ENCODE results near the gene FBXL20. TPM values are rescaled to one million over a fixed set of nuclear protein-coding genes. Genes with fewer than 3 reads are reported as not detected.

Gene FBXL20
- total and polyA plus RNA-seq, 9 of the 15 experiments (the other 6 are each of a cell fraction or from before 2014, with no cell fraction given): 1.8 to 15.1 (median 5.6) TPM

DNA sequence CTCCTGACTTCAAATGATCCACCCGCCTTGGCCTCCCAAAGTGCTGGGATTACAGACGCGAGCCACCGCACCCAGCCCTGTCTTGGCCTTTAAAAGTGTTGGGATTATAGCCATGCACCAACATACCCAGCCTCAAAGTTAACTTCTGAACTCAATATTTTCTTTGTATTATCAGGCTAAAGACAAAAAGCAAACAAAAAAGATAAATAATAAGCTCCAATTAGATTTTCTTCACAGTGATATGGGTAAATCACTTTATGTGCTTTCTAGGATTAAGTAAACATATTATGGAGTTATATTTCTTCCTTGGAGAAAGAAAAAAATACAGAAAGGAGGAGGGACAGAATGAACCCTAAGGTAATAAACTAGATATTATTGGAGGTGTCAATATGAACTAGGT is 74.3 kb downstream of the FBXL20 start:
- no peak for FAIRE-seq
- Histone ChIP-seq H3K9ac (ENCODE audit: insufficient read depth in 1 of 2, low read depth in 2 of 2, low read length in 2 of 2) (no peak overlapping the region), H3K9me3 (replicated peaks; ENCODE audit: control insufficient read depth, insufficient read depth, low read depth, low read length) (no peaks in the 10 kb centered on the region), H3K4me1 (replicated peaks in 1 of 2; ENCODE audit: control insufficient read depth in 2 of 2, insufficient read depth in 2 of 2, low read length in 2 of 2) (peaks cover 16 to 17% of the 10 kb centered on the region in 2 experiments), H3K4me3 (no peak overlapping the region), H3K27ac (ENCODE audit: extremely low read depth, low read depth, low read length) (no peak overlapping the region), H3K4me2 (ENCODE audit: insufficient read depth, low read length) (no peak overlapping the region), H2AFZ (ENCODE audit: low read depth, low read length) (no peak overlapping the region), H3K36me3 (ENCODE audit: control insufficient read depth, insufficient read depth, low read length) (peaks cover under 1% of the 10 kb centered on the region; the same call in 1 of the 3 replicates), H3K79me2 (ENCODE audit: control insufficient read depth, insufficient read depth, low read length) (peaks cover 2% of the 10 kb centered on the region; the same call in 1 of the 3 replicates), H3K27me3 (ENCODE audit: control insufficient read depth in 2 of 2, insufficient read depth in 2 of 2, low read length in 2 of 2) (no peaks in the 10 kb centered on the region), H3K9me1 (ENCODE audit: control insufficient read depth, insufficient read depth, low read length) (no peaks in the 10 kb centered on the region), H4K20me1 (replicated peaks; ENCODE audit: control insufficient read depth, insufficient read depth, low read length) (no peaks in the 10 kb centered on the region)
- TF ChIP-seq ZNF75A (CRISPR knock-in tag; IDR thresholded peaks at IDR 0.05) (no peak), SIRT6 (IDR thresholded peaks at IDR 0.05; ENCODE audit: low read depth, low read length) (no peak), ZNF174 (CRISPR knock-in tag; IDR thresholded peaks at IDR 0.05) (no peak), ZNF324 (CRISPR knock-in tag; IDR thresholded peaks at IDR 0.05) (no peak), RBM25 (IDR thresholded peaks at IDR 0.05; ENCODE audit: low read depth, low read length, severe bottlenecking) (no peak), NBN (IDR thresholded peaks at IDR 0.05; ENCODE audit: low read depth) (no peak), SAFB2 (IDR thresholded peaks at IDR 0.05; ENCODE audit: borderline replicate concordance, low read depth, low read length, severe bottlenecking) (no peak), OTX1 (CRISPR knock-in tag; IDR thresholded peaks at IDR 0.05) (no peak)
- TF ChIP-seq, protein P1, sequence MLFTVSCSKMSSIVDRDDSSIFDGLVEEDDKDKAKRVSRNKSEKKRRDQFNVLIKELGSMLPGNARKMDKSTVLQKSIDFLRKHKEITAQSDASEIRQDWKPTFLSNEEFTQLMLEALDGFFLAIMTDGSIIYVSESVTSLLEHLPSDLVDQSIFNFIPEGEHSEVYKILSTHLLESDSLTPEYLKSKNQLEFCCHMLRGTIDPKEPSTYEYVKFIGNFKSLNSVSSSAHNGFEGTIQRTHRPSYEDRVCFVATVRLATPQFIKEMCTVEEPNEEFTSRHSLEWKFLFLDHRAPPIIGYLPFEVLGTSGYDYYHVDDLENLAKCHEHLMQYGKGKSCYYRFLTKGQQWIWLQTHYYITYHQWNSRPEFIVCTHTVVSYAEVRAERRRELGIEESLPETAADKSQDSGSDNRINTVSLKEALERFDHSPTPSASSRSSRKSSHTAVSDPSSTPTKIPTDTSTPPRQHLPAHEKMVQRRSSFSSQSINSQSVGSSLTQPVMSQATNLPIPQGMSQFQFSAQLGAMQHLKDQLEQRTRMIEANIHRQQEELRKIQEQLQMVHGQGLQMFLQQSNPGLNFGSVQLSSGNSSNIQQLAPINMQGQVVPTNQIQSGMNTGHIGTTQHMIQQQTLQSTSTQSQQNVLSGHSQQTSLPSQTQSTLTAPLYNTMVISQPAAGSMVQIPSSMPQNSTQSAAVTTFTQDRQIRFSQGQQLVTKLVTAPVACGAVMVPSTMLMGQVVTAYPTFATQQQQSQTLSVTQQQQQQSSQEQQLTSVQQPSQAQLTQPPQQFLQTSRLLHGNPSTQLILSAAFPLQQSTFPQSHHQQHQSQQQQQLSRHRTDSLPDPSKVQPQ (CRISPR knock-in tag; IDR thresholded peaks at IDR 0.05; ENCODE audit: borderline replicate concordance): no peak
- TF ChIP-seq, protein P2, sequence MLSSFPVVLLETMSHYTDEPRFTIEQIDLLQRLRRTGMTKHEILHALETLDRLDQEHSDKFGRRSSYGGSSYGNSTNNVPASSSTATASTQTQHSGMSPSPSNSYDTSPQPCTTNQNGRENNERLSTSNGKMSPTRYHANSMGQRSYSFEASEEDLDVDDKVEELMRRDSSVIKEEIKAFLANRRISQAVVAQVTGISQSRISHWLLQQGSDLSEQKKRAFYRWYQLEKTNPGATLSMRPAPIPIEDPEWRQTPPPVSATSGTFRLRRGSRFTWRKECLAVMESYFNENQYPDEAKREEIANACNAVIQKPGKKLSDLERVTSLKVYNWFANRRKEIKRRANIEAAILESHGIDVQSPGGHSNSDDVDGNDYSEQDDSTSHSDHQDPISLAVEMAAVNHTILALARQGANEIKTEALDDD (IDR thresholded peaks at IDR 0.05): no peak
- TF ChIP-seq, protein P3, sequence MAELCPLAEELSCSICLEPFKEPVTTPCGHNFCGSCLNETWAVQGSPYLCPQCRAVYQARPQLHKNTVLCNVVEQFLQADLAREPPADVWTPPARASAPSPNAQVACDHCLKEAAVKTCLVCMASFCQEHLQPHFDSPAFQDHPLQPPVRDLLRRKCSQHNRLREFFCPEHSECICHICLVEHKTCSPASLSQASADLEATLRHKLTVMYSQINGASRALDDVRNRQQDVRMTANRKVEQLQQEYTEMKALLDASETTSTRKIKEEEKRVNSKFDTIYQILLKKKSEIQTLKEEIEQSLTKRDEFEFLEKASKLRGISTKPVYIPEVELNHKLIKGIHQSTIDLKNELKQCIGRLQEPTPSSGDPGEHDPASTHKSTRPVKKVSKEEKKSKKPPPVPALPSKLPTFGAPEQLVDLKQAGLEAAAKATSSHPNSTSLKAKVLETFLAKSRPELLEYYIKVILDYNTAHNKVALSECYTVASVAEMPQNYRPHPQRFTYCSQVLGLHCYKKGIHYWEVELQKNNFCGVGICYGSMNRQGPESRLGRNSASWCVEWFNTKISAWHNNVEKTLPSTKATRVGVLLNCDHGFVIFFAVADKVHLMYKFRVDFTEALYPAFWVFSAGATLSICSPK (IDR thresholded peaks at IDR 0.05; ENCODE audit: borderline replicate concordance): no peak
- TF ChIP-seq, protein P4, sequence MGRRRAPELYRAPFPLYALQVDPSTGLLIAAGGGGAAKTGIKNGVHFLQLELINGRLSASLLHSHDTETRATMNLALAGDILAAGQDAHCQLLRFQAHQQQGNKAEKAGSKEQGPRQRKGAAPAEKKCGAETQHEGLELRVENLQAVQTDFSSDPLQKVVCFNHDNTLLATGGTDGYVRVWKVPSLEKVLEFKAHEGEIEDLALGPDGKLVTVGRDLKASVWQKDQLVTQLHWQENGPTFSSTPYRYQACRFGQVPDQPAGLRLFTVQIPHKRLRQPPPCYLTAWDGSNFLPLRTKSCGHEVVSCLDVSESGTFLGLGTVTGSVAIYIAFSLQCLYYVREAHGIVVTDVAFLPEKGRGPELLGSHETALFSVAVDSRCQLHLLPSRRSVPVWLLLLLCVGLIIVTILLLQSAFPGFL (CRISPR knock-in tag; IDR thresholded peaks at IDR 0.05): no peak
- TF ChIP-seq, protein P5, sequence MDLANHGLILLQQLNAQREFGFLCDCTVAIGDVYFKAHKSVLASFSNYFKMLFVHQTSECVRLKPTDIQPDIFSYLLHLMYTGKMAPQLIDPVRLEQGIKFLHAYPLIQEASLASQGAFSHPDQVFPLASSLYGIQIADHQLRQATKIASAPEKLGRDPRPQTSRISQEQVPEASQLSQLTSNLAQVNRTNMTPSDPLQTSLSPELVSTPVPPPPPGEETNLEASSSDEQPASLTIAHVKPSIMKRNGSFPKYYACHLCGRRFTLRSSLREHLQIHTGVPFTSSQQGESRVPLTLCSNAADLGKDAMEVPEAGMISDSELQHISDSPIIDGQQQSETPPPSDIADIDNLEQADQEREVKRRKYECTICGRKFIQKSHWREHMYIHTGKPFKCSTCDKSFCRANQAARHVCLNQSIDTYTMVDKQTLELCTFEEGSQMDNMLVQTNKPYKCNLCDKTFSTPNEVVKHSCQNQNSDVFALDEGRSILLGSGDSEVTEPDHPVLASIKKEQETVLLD (IDR thresholded peaks at IDR 0.05): no peak
- TF ChIP-seq, protein P6, sequence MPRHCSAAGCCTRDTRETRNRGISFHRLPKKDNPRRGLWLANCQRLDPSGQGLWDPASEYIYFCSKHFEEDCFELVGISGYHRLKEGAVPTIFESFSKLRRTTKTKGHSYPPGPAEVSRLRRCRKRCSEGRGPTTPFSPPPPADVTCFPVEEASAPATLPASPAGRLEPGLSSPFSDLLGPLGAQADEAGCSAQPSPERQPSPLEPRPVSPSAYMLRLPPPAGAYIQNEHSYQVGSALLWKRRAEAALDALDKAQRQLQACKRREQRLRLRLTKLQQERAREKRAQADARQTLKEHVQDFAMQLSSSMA (CRISPR knock-in tag; IDR thresholded peaks at IDR 0.05): no peak
- ATAC-seq: no peak
- in situ Hi-C loops (cut with MboI): no loop called here
- BruUV-seq (replicated peaks): no TSS peak
- ChIA-PET POLR2A (no interaction called here), CTCF (ENCODE audit: low intra/inter-chr PET ratio) (interaction anchor here (0.6 kb wide), 1 partner anchor 121 kb away, joined by 5 read pairs; no protein-coding TSS in a partner anchor)
- 93% methylated on average over 4 of the region's 4 CpGs for WGBS (ENCODE audit: insufficient coverage, low coverage, missing lambda C conversion rate)
- intact Hi-C loops (cut with micrococcal nuclease): no loop called here
- no peak for DNase-seq (ENCODE audit: extremely low read depth in 1 of 4, low spot score in 3 of 4)
